ENCODE data around the gene GPR68. TPM values are rescaled to one million over a fixed set of nuclear protein-coding genes. Genes with fewer than 3 reads are reported as not detected.

The GPR68 gene
- total RNA-seq, 1 donor from 2014 or later = 1.1 TPM

- TF ChIP-seq CTCF (conservative IDR thresholded peaks at IDR 0.05; ENCODE audit: low read depth, low read length) = no peak
- no peak overlapping the region for H3K4me3 ChIP-seq (ENCODE audit: low read depth, low read length)
- no peak for DNase-seq (ENCODE audit: low read depth)
Observed at GRCh38 chr14:91282954-91283645, 38.6 kb upstream of the GPR68 start.

- no peak for TF ChIP-seq CTCF (conservative IDR thresholded peaks at IDR 0.05; ENCODE audit: low read depth, low read length)
- no peak for DNase-seq (ENCODE audit: low read depth)
Observed at GRCh38 chr14:91281346-91281745, 36.8 kb upstream of the GPR68 start.

GRCh38 chr14:91280129-91280528 lies 35.6 kb upstream of the GPR68 start:
- H3K4me3 ChIP-seq (ENCODE audit: low read depth, low read length) = no peak overlapping the region
- DNase-seq (ENCODE audit: low read depth) = no peak
- TF ChIP-seq CTCF (conservative IDR thresholded peaks at IDR 0.05; ENCODE audit: low read depth, low read length) = no peak

More at GRCh38 chr14:91281346-91281745, 36.8 kb upstream of the GPR68 start:
- H3K4me3 ChIP-seq (ENCODE audit: low read depth, low read length) = no peak overlapping the region

GRCh38 chr14:91279354-91279753 lies 34.9 kb upstream of the GPR68 start:
- no peak for DNase-seq (ENCODE audit: low read depth)
- H3K4me3 ChIP-seq (ENCODE audit: low read depth, low read length) = no peak overlapping the region
- no peak for TF ChIP-seq CTCF (conservative IDR thresholded peaks at IDR 0.05; ENCODE audit: low read depth, low read length)

- TF ChIP-seq CTCF (conservative IDR thresholded peaks at IDR 0.05; ENCODE audit: low read depth, low read length) = no peak
- DNase-seq (ENCODE audit: low read depth) = no peak
- H3K4me3 ChIP-seq (ENCODE audit: low read depth, low read length) = no peak overlapping the region
Observed at GRCh38 chr14:91278383-91278715, 33.8 kb upstream of the GPR68 start.

DNA sequence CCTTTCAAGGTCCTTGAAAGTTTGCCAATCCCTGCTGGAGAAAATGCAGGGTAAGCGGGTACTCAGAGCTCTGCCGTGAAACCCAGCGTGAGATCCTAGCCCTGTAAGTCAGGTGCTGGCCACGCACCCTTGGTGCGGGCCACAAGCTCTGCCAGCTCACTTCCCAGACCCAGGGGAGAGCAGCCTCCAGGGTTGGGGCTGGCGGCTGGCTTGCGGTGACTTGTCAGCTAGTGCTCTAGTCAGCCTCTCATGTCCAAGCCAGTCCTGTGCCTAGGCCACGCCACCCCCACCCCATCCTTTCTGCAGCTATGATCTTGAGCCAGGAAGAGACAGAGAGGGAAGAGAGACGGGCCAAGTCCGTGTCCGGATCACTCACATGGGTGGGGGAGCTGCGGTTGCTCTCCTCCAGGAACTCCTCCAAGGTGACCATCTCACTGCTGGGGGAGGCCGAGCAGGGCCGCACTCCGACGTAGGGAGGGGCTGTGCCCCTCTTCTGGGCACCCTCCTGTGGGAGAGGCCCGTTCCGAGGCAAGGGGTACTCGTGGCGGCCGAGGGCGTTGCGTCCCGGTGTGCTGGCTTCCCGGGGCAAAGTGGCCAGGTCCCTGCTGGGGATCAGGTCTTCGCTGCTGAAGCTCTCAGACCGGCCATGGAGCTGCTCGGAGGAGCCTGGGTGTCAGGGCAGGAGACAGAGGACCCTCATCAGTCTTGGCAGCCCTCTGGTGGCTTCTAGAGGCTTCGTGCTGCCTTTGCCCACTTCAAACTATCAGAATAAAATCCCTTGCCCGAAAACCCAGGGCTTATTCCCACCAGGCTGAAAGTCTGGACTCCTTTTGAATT lies 33.3 kb upstream of the GPR68 start:
- TF ChIP-seq CTCF (conservative IDR thresholded peaks at IDR 0.05; ENCODE audit: low read depth, low read length) = no peak
- DNase-seq (ENCODE audit: low read depth) = no peak
- no peak overlapping the region for H3K4me3 ChIP-seq (ENCODE audit: low read depth, low read length)
